HG03460 (cell line): ENCODE data around the gene SPATA17.
"Not testable (repeated sequence)": the region's sequence is repeated elsewhere in the genome, so short reads cannot be mapped to it uniquely, and the experiment has no call there.

Experiments
- ATAC-seq: cut with Tn5 transposase; IDR thresholded peaks from one replicate; pipeline ENCODE4 v1.9.1; 2021; ENCODE audit not compliant: unreplicated experiment

SPATA17 gene, protein sequence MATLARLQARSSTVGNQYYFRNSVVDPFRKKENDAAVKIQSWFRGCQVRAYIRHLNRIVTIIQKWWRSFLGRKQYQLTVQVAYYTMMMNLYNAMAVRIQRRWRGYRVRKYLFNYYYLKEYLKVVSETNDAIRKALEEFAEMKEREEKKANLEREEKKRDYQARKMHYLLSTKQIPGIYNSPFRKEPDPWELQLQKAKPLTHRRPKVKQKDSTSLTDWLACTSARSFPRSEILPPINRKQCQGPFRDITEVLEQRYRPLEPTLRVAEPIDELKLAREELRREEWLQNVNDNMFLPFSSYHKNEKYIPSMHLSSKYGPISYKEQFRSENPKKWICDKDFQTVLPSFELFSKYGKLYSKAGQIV

DNA sequence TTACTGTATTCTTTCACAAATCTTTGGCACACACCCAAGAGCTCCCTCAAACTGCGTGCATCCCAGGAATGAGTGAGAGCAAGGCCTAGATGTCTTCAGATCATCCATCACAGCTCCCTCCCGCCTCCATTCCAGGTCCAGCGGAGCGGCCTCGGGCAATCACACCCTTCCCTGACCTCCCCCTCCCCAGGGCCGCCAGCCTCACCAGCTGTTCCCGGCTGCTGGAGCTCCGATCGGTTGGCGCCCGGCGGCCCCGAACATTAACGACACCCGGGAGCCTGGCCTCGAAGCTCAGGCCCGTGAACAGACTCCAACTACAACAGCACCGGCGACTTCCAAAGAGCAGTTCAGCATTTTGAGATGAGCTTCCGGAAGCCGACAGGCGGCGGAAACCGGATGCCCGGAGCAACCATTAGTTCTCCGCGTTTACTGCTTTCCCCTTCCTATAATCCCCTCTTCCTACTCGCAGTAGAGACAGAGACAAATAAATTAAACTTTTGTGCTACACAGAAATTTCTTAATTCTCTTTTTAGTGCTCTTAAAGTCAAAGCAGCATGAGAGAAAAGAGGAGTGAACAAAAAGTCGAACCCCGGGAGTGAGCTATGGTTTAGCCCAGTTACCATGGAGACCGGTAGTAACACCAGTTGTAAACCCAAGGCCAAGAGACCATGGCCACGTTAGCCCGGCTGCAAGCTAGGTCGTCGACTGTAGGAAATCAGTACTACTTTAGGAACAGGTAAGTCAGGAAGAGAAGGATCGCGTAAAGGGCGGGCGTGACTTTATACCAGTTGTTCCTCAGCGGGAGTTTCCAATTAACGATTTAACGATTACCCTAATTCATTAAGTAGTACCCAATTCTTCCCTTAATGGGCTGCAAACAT, at the start of gene SPATA17, which contains the start of gene GPATCH2:
Gene SPATA17 (plus strand): TSS at position 634 of the 881 bp plus-strand sequence. CDS start 35 bp downstream, at position 669.
Gene GPATCH2 (minus strand): TSS at position 380 of the 881 bp plus-strand sequence. CDS start 119 bp downstream, at position 261.
- peak; percentile 97 for ATAC-seq

DNA sequence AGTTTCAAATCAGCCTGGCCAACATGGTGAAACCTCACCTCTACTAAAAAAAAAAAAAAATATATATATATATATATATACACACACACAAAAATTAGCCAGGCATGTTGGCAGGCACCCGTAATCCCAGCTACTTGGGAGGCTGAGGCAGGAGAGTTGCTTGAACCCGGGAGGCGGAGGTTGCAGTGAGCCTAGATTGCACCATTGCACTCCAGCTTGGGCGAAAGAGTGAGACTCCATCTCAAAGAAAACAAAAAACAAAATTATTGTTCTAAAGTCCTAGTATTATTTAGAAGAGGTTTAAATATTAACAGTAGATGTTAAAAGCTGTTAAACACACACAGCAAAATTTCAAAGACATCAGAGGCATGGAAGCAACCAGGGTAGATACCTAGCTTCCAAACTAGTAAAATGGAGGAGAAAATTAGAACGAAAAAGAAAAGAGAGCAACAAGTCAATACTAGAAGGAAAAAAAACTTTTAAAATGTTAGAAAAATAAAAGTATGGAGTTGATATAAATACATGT, 46.8 kb upstream of the SPATA17 start:
- not testable (repeated sequence) for ATAC-seq

GRCh38 chr1:217585577-217585976, 45.6 kb upstream of the SPATA17 start:
- no peak for ATAC-seq

GRCh38 chr1:217586586-217586985, 44.6 kb upstream of the SPATA17 start:
- ATAC-seq, result no peak

GRCh38 chr1:217590598-217590997, 40.5 kb upstream of the SPATA17 start:
- no peak for ATAC-seq

DNA sequence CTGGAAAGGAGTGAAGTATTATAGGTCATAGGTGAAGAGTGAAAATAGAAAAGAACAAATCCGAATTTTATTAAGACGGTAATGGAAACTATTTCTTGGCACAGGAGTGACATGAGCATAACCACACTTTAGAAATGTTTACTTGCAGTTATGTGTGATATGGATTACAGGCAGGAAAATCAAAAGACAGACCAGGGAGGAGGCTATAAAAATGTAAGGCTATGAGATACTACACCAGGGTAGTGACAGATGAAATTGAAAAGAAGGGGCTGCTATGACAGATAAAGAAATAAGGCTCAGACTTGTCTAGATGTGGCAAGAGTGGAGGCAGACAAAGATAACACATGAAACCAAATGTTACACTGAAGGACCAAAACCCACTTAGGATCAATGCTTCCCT, 32.0 kb upstream of the SPATA17 start:
- ATAC-seq, result no peak

DNA sequence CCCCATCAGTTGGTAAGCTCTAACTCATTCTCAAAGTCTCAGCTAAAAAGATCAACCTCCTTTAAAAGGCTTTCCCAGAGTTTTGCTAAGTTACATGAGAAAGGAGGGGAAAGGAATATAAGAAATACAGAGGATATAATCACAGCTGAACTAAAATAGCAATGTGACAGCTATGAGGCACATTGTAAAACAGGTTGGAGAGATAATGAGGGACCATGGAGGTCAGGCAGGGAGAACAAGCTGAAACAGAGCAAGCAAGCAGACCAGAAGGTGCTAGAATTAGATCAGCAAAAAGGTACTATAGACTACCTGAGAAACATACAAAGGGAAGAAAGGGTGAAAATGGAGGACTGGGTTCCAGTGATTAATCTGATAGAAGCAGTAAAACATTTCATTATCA, 28.8 kb upstream of the SPATA17 start:
- no peak for ATAC-seq

GRCh38 chr1:217605390-217605789, 25.8 kb upstream of the SPATA17 start:
- no peak for ATAC-seq

- ATAC-seq, result no peak
Measured at GRCh38 chr1:217614200-217614712, 16.9 kb upstream of the SPATA17 start.

GRCh38 chr1:217617126-217617525, 14.0 kb upstream of the SPATA17 start:
- ATAC-seq, result no peak

DNA sequence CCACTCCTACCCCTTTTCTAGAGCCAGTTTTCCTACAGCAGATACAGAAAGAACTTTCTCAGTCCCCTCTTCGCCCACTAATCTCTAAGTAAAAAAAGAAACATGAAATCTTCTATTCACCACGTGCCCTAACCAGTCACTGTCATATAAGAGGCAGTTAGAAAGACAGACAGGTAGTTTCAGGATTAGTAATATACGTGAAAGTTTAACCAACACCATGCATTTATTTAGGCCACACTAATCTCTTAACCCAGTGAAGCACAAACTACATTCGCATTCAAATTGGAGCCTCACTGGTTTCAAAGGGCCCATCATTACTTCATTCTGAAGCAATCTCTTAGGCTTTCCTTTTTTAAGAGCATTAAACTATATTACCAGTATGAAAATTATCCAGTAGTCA, 10.3 kb upstream of the SPATA17 start:
- ATAC-seq, result peak; percentile 100

DNA sequence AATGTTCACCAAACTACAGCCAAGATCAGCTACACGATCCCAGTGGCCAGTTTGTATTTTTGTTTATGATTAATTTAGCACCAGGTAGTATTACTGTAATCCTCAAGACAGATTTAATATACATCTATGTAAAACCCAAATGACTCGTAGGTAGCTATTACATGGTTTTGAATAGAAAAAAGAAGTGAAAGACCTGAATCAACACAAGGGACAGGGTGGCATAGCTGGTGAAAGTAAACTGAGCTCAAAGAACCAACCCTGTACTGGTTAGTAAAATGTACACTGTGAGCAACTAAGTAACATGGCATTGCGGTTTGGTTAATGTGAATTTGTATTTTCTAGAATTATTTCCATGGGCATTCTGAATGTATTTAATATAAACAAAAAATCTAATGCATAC, 9.1 kb upstream of the SPATA17 start:
- no peak for ATAC-seq

DNA sequence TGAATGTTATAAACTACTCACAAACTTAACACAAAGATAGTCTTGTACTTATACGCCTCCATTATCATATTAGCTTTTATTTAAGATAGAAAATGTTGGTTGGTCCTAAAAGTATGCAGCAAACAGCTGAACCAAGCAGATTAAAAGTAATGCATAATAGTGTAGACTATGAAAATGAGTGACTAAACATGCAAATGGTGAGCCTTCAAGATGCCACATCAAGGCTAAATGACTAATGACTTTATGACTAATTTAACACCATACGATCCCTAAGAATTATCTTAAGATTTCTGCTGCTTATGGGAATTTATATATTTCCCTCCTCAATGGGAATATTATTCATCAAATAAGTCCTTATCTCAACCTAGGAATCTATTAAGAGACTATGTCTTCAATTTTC, 4.8 kb upstream of the SPATA17 start:
- no peak for ATAC-seq

DNA sequence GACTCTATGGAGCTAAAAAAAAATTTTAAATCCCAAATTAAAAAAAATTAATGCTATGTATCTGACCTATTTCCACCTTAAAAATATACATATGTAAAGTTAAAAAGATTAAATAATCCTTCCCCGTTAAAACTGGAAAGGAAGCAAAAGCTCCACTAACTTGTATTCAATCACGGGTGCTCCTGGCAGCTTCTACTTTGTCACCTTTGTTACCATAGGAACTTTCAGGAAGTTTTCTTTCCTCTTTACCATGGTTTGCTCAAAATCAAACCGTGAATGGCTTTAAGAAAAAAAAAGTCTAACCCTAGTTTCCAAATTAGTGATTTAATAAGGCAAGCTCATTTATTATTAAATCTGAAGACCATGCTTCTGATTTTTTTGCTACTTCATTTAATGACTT, 3.7 kb upstream of the SPATA17 start:
- ATAC-seq, result no peak

DNA sequence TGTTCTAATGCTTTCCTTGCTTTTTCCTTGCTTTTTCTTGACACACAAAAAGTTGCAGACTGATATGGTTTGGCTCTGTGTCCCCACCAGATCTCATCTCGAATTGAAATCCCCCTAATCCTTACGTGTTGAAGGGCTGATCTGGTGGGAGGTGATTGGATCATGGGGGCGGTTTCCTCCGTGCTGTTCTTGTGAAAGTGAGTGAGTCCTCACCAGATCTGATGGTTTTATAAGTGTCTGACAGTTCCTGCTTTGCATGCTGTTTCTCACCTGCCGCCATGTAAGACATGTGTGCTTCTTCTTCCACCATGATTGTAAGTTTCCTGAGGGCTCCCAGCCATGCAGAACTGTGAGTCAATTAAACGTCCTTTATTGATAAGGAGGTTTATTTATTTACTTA, 11.3 kb downstream of the SPATA17 start:
- ATAC-seq, result no peak

DNA sequence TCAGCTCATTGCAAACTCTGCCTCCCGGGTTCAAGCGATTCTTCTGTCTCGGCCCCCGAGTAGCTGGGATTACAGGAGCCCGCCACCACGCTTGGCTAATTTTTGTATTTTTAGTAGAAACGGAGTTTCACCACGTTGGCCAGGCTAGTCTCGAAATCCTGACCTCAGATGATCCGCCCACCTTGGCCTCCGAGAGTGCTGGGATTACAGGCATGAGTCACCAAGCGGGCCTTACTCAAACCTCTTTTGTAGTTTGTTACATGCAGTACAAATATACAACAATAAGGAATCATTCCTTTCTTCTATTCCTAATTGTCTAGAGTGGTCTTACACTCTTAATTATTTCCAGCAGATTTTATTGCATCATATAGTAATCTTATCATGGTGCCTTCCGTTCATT, 16.6 kb downstream of the SPATA17 start:
- ATAC-seq, result no peak

GRCh38 chr1:217650674-217651073, 19.5 kb downstream of the SPATA17 start:
- ATAC-seq, result no peak

DNA sequence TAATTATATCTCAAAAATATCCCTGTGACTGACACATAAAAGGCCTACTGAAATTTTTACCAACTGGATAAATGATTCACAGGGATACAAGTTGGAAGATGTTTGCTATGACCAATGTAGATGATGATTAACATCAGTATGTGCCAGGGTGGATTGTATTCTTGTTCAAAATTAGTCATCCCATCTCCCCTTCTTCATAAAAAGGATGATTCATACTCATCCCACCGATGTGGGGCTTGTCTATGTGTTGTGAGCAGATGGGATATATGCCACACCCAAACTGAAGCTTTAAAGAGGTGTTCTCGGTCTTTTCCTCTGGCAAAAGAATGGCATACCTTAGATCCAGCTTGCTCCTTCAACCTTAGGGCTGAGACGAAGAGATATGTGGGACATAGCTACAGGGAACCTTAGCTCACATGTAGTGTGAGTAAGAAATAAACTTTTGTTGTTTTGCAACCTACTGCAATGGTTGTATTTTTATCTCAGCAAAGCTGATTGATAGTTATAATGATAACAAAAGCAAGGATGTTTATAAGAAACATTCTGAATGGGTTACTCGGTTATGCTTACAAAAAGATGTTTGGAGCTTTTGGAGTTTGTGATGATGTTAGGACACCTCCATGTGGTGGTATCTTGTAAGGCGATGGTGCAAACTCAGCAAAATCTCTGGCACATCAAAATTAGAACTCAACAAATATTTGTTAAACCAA, 29.4 kb downstream of the SPATA17 start:
- ATAC-seq, result peak; percentile 65

GRCh38 chr1:217661407-217661806, 30.3 kb downstream of the SPATA17 start:
- ATAC-seq, result no peak

DNA sequence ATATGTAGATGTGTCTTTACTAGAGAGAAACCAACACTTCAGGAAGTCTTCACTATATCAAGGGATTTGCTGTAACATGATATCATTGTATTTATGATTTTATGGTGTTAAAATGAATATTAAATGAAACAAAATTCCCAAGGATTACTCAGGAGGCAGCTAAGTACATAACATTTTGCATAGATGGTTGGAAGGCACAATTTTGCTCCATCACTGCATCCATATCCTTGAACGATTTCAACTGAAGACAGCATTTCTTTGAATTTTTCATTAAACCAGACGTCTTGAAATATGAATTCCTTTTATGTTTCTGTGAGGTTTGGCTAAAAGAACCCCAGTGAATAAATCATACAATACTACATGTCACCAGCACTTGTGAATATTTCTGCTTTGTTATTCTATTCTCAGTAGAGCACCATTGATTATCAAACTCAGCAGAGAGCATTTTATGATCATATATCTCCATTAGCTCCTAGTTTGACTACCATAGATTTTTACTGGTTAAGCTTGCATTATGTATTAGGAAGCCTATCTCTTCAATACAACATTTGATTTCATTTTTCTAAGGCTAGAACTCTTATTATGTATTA, 37.3 kb downstream of the SPATA17 start:
- no peak for ATAC-seq
